DMS79 treated with DMSO at 0.1 percent for 48 hours (cell line): ENCODE measurements around the gene MAP2.
A peak's percentile ranks its signal among the peaks of the same experiment; 100 is the strongest.

ENCODE experiments used
- DNase-seq: peaks from one replicate; lab custom pipeline; 2025; lab: John Stamatoyannopoulos, UW

The MAP2 gene

GRCh38 chr2:209648714-209649113, 224.9 kb downstream of the MAP2 start:
- DNase-seq: no peak

DNA sequence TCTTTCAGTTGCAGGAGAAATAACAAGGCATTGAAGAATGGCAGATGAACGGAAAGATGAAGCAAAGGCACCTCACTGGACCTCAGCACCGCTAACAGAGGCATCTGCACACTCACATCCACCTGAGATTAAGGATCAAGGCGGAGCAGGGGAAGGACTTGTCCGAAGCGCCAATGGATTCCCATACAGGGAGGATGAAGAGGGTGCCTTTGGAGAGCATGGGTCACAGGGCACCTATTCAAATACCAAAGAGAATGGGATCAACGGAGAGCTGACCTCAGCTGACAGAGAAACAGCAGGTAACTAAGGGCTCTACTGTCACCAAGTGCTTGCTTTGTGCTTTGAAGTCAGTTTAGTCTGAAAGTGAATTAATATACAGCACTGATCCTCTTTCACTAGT, 229.3 kb downstream of the MAP2 start:
- DNase-seq: no peak

- peak; percentile 6 for DNase-seq
These were observed 237.5 kb downstream of the MAP2 start for GRCh38 chr2:209661286-209661894.

GRCh38 chr2:209662021-209662420, 238.2 kb downstream of the MAP2 start:
- DNase-seq: no peak

DNA sequence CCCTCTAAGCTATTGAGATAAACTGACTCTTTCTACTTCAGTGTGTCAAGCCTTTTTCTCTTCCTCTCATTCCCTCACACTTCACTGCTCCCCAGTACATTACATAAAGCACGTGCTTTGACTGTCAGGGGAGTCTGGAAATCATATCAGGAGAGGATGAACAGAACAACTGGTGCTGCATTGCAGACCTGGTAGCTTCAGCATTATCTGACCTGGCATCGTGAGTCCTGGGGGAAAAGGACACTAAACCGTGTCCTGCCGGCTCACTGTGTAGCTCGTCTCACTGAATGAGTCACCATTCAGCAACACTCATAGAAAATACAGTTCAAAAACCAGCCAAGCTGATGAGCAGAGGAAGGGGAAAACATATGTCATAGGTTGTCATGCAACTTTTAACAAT, 239.3 kb downstream of the MAP2 start:
- DNase-seq: no peak

- no peak for DNase-seq
These were observed 239.8 kb downstream of the MAP2 start for GRCh38 chr2:209663656-209664055.

DNA sequence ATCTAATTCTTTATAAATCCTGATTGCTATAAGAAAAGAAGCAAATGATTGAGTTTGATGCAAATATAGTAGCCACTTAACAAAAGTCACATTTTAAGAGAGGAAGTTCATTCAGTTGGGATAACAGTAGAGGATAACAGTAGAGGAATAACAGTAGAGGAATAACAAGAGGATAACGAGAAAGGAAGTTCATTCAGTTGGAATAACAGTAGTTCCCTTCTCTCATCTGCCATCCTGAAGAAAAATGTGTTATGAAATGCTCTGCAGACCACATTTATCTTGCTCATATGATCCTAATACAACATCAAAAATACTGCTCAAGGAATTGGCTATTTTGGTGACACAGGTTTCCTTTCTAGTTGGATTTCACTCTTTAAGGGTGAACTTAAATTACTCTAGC, 242.4 kb downstream of the MAP2 start:
- no peak for DNase-seq

DNA sequence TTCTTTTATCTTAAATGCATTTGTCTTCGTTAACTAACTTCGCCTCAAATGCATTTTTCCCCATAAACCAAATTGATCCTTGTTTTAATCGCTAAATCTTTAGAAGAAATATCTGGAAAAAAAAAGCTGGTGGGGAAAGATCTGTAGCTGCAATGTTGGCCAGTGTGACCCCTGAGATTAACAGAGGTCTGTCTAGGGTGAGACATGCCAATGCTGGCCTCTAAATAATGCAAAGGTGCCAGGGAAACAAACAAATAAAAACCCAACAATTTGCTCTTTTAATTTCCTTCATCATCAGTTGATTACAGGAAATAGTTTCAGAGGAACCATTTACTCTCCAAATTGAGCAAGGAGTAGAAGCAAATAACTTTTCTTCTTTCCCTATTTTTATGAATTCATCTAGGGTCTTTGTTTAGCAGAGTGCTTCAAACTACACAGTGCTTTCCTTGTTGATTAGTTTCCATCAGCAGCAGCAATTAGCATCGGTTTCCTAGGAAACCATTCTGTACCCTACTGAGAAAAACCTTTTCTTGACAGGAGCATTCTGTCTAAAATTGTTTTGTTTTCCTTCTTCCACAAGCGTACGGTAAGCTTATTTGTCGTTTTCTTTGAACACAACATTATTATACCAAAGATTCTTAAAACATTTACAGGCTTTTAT, 247.3 kb downstream of the MAP2 start:
- DNase-seq: no peak

DNA sequence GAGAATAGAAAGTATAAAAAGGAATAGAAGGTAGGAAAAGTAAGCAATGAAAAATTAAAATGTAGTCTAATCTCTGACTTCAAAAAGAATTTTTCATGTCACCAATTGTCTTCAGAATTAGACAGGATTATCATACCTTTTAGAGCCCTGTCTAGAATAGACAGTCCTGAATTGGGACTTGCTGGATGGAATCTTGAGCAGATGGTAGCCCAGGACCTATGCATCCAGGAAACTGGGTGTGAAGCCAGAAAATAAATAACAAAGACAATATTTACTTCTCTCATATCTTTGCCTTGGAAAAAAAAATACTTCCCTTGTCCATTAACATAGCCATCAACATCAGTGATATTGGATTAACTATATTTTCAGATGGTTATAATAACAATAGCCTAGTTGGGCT, 250.0 kb downstream of the MAP2 start:
- no peak for DNase-seq

DNA sequence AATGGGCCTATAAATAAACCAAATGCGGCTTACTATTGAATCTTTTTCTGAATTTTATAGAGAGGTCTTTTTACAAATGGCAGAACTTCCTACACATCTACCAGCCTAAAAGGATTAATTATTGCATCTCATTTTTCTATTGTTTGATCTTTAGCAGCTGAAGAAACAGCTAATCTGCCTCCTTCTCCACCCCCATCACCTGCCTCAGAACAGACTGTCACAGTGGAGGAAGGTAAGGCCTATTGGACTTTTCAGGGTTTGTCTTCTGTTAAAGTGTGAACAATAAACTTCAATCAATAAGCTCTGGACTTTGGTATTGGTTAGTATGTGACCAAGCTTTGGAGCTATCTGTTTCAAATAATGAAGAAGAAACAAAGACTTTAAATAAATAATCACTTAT, 256.7 kb downstream of the MAP2 start:
- no peak for DNase-seq

DNA sequence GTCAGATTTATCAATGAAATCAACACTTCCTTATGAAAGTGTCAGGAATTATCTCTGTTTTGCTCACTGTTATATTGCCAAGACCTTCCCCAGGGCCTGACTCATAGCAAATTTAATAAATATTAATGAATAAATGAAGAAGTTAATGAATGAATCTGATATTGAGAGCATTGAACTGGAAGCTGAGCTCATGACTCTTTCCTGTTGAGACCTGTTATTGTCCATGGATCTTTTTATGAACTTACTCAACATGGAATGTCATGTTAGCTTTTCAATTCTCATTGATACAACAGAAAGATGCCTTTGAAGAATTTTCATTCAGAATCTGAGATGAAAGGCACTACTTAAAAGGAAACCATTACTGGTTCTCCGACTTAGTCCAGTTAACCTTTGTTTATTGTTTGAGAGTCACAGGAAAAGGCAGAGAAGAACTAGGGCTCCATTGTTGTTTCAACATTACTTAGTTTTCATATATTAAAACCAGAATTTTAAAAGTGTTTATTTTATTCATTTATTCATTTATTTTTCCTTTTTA, 257.4 kb downstream of the MAP2 start:
- DNase-seq: no peak

- DNase-seq: no peak
These were observed 258.8 kb downstream of the MAP2 start for GRCh38 chr2:209682646-209683045.

- no peak for DNase-seq
These were observed 261.5 kb downstream of the MAP2 start for GRCh38 chr2:209685340-209685739.

DNA sequence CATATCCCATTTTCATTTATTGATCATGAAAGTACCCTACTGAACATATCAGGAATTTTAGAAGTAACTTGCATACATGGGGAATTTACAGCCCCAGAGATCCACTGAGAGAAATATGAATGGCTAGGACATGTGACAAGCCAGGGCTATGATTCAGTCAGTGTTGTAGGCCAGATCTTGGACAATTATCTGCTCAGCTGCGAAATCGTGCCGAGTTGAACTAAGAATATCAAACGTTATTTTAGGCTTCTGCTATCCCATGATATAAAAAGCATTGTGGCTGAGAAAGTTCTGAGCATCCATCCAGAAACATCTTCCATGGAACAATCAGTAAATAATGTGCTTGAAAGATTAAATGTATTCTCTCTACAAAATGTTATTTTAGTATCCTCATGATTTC, 262.1 kb downstream of the MAP2 start:
- no peak for DNase-seq

GRCh38 chr2:209686448-209686847, 262.6 kb downstream of the MAP2 start:
- DNase-seq: no peak

DNA sequence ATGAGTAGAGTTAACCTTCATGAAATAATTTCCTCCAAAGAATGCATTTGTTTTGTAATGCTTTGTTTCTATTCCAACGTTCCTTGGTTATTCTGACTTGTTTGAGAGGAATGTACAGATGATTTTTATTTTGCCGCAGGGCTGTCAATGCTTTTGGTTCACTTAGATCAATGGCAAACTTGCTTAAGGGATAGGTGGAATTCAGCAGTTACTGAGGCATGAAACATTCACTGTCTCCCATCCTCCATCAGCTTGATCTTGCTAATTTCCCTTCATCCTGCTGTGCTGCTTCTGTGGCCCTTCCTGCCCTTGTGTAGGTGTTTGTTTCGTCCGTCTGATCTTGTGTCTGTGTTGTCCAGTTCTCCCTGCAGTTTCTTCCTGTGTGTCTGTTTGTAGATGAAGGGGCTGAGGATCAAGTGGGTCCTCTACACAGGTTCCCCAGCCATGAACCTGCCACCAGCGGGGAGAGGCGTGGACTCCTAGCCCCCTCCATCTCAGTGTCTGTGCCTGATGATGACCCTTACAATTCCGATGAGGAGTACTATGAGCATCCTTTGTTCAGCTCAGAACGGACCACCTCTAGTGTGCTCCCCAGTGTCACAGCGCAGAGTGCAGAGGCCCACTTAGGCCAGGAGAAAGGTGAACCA, 263.6 kb downstream of the MAP2 start:
- DNase-seq: no peak

- no peak for DNase-seq
These were observed 264.5 kb downstream of the MAP2 start for GRCh38 chr2:209688385-209688784.

GRCh38 chr2:209690029-209690754, 266.3 kb downstream of the MAP2 start:
- no peak for DNase-seq

DNA sequence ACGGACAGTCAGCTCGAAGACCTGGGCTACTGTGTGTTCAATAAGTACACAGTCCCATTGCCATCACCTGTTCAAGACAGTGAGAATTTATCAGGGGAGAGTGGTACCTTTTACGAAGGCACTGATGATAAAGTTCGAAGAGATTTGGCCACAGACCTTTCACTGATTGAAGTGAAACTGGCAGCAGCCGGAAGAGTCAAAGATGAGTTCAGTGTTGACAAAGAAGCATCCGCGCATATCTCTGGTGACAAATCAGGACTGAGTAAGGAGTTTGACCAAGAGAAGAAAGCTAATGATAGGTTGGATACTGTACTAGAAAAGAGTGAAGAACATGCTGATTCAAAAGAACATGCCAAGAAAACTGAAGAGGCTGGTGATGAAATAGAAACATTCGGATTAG, 270.9 kb downstream of the MAP2 start:
- no peak for DNase-seq

DNA sequence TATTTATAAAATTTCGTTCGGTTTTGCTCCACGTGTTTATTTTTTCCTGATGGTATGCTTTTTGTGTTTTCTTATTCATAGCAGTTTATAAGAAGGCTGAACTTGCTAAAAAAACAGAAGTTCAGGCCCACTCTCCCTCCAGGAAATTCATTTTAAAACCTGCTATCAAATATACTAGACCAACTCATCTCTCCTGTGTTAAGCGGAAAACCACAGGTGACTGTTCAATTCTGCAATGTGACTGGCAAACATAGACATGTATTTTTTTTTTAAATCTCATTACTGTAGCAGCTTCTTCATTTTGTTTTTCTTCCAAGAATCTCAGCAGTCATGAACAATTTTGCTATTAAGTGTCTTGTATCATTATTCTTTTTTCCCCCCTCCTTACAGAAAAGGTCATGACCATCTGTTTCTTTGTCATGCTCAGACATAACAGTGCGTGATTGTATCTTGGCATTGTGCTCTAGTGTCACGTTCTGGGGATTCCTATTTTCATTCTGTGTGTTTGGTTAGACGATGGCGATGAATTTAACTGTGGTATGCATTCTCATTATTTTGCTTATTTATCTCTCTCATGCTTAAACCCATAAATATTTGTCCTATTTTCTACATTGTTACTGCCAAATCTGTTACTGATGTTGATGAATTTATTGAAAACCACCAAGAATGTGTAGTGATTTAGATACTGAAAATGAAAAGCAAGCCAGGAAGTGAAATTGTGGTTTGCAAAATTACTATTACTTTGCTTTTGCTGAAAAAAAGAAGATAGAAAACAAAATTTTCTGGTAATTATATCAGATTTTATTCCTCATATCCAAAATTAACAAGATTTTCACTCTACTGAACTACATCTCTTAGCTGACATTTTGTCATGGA, 273.2 kb downstream of the MAP2 start:
- no peak for DNase-seq

- DNase-seq: no peak
These were observed 278.9 kb downstream of the MAP2 start for GRCh38 chr2:209702775-209703174.

DNA sequence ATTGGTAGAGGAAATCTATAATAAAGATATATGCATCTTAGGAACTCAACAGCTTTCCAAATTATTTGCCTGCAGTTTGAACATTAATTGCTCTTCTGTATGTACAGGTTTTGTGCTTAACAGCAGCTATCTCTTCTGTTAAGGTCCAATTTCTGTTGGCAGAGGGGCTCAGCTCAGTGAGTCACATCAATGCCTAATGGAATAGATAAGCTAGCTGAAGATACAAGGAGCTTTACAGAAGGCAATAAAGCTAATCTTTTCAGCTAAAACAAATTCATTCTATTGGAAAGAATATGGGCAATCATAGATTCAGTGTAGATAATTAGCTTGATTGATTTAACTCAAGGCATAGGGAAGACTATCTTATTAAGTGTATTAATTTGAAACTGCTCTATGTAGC, 289.4 kb downstream of the MAP2 start:
- no peak for DNase-seq
